ENCODE measurements around the gene DENND2A. TPM values are rescaled to one million over a fixed set of nuclear protein-coding genes. Genes with fewer than 3 reads are reported as not detected.

The DENND2A gene
- polyA plus RNA-seq, 1 donor = 12.2 TPM

- H3K4me1 ChIP-seq (ENCODE audit: control insufficient read depth, insufficient read depth, low read length) = no peaks in the 10 kb centered on the region
- DNase-seq = no peak
- H3K27me3 ChIP-seq (ENCODE audit: control insufficient read depth, insufficient read depth, low read length) = no peaks in the 10 kb centered on the region
- WGBS (ENCODE audit: insufficient coverage, low lambda C conversion rate) = no CpG with 5 or more reads among the region's 10 CpGs
- H3K9me3 ChIP-seq (ENCODE audit: control insufficient read depth, low read depth, low read length) = no peaks in the 10 kb centered on the region
- peaks cover 8% of the 10 kb centered on the region for H3K36me3 ChIP-seq (ENCODE audit: control insufficient read depth, insufficient read depth, low read length)
- H3K4me3 ChIP-seq (ENCODE audit: low read length) = no peak overlapping the region
- H3K27ac ChIP-seq (ENCODE audit: low read length) = no peak overlapping the region
Observed at GRCh38 chr7:140551355-140552239, 89.0 kb downstream of the DENND2A start.

GRCh38 chr7:140546947-140547346 lies 93.7 kb downstream of the DENND2A start:
- no peaks in the 10 kb centered on the region for H3K9me3 ChIP-seq (ENCODE audit: control insufficient read depth, low read depth, low read length)
- DNase-seq = no peak
- H3K27me3 ChIP-seq (ENCODE audit: control insufficient read depth, insufficient read depth, low read length) = no peaks in the 10 kb centered on the region
- no peak overlapping the region for H3K27ac ChIP-seq (ENCODE audit: low read length)
- peaks cover 3% of the 10 kb centered on the region for H3K4me1 ChIP-seq (ENCODE audit: control insufficient read depth, insufficient read depth, low read length)
- no CpG with 5 or more reads among the region's 1 CpG for WGBS (ENCODE audit: insufficient coverage, low lambda C conversion rate)
- peaks cover 14% of the 10 kb centered on the region for H3K36me3 ChIP-seq (ENCODE audit: control insufficient read depth, insufficient read depth, low read length)
- H3K4me3 ChIP-seq (ENCODE audit: low read length) = no peak overlapping the region

GRCh38 chr7:140544388-140544826 lies 96.2 kb downstream of the DENND2A start:
- H3K9me3 ChIP-seq (ENCODE audit: control insufficient read depth, low read depth, low read length) = no peaks in the 10 kb centered on the region
- H3K4me1 ChIP-seq (ENCODE audit: control insufficient read depth, insufficient read depth, low read length) = peaks cover 9% of the 10 kb centered on the region
- DNase-seq = peak; percentile 49 to 85
- H3K27me3 ChIP-seq (ENCODE audit: control insufficient read depth, insufficient read depth, low read length) = no peaks in the 10 kb centered on the region
- WGBS (ENCODE audit: insufficient coverage, low lambda C conversion rate) = no CpG with 5 or more reads among the region's 16 CpGs
- H3K4me3 ChIP-seq (ENCODE audit: low read length) = no peak overlapping the region
- no peak overlapping the region for H3K27ac ChIP-seq (ENCODE audit: low read length)
- H3K36me3 ChIP-seq (ENCODE audit: control insufficient read depth, insufficient read depth, low read length) = peaks cover 17% of the 10 kb centered on the region

GRCh38 chr7:140542228-140542603 lies 98.4 kb downstream of the DENND2A start:
- DNase-seq = no peak
- Histone ChIP-seq H3K27me3 (ENCODE audit: control insufficient read depth, insufficient read depth, low read length) (no peaks in the 10 kb centered on the region), H3K9me3 (ENCODE audit: control insufficient read depth, low read depth, low read length) (no peaks in the 10 kb centered on the region), H3K36me3 (ENCODE audit: control insufficient read depth, insufficient read depth, low read length) (peaks cover 17% of the 10 kb centered on the region), H3K4me1 (ENCODE audit: control insufficient read depth, insufficient read depth, low read length) (peaks cover 9% of the 10 kb centered on the region), H3K4me3 (ENCODE audit: low read length) (no peak overlapping the region), H3K27ac (ENCODE audit: low read length) (peak overlapping the region; percentile 49)
- WGBS (ENCODE audit: insufficient coverage, low lambda C conversion rate) = no CpG with 5 or more reads among the region's 7 CpGs

GRCh38 chr7:140541513-140542227 lies 98.9 kb downstream of the DENND2A start:
- Histone ChIP-seq H3K4me3 (ENCODE audit: low read length) (no peak overlapping the region), H3K27ac (ENCODE audit: low read length) (peak overlapping the region; percentile 49), H3K36me3 (ENCODE audit: control insufficient read depth, insufficient read depth, low read length) (peaks cover 12% of the 10 kb centered on the region), H3K4me1 (ENCODE audit: control insufficient read depth, insufficient read depth, low read length) (peaks cover 9% of the 10 kb centered on the region), H3K27me3 (ENCODE audit: control insufficient read depth, insufficient read depth, low read length) (no peaks in the 10 kb centered on the region), H3K9me3 (ENCODE audit: control insufficient read depth, low read depth, low read length) (no peaks in the 10 kb centered on the region)
- DNase-seq = peak; percentile 31 to 57
- 25% methylated on average over 3 of the region's 17 CpGs for WGBS (ENCODE audit: insufficient coverage, low lambda C conversion rate)

- Histone ChIP-seq H3K4me1 (ENCODE audit: control insufficient read depth, insufficient read depth, low read length) (peaks cover 9% of the 10 kb centered on the region), H3K36me3 (ENCODE audit: control insufficient read depth, insufficient read depth, low read length) (peaks cover 9% of the 10 kb centered on the region), H3K27ac (ENCODE audit: low read length) (peak overlapping the region; percentile 19), H3K27me3 (ENCODE audit: control insufficient read depth, insufficient read depth, low read length) (no peaks in the 10 kb centered on the region), H3K4me3 (ENCODE audit: low read length) (no peak overlapping the region), H3K9me3 (ENCODE audit: control insufficient read depth, low read depth, low read length) (no peaks in the 10 kb centered on the region)
- DNase-seq = no peak
- WGBS (ENCODE audit: insufficient coverage, low lambda C conversion rate) = no CpG with 5 or more reads among the region's 4 CpGs
Observed at GRCh38 chr7:140541176-140541512, 99.5 kb downstream of the DENND2A start.

- H3K27ac ChIP-seq (ENCODE audit: low read length) = no peak overlapping the region
- peaks cover 5% of the 10 kb centered on the region for H3K36me3 ChIP-seq (ENCODE audit: control insufficient read depth, insufficient read depth, low read length)
- no CpG with 5 or more reads among the region's 18 CpGs for WGBS (ENCODE audit: insufficient coverage, low lambda C conversion rate)
- no peaks in the 10 kb centered on the region for H3K27me3 ChIP-seq (ENCODE audit: control insufficient read depth, insufficient read depth, low read length)
- H3K4me3 ChIP-seq (ENCODE audit: low read length) = no peak overlapping the region
- DNase-seq = no peak
- H3K9me3 ChIP-seq (ENCODE audit: control insufficient read depth, low read depth, low read length) = no peaks in the 10 kb centered on the region
- H3K4me1 ChIP-seq (ENCODE audit: control insufficient read depth, insufficient read depth, low read length) = peaks cover 9% of the 10 kb centered on the region
Observed at GRCh38 chr7:140540136-140540777, 100.4 kb downstream of the DENND2A start.

GRCh38 chr7:140539461-140539860 lies 101.2 kb downstream of the DENND2A start:
- no CpG with 5 or more reads among the region's 18 CpGs for WGBS (ENCODE audit: insufficient coverage, low lambda C conversion rate)
- Histone ChIP-seq H3K4me3 (ENCODE audit: low read length) (no peak overlapping the region), H3K27ac (ENCODE audit: low read length) (no peak overlapping the region), H3K9me3 (ENCODE audit: control insufficient read depth, low read depth, low read length) (no peaks in the 10 kb centered on the region), H3K4me1 (ENCODE audit: control insufficient read depth, insufficient read depth, low read length) (peaks cover 9% of the 10 kb centered on the region), H3K27me3 (ENCODE audit: control insufficient read depth, insufficient read depth, low read length) (no peaks in the 10 kb centered on the region), H3K36me3 (ENCODE audit: control insufficient read depth, insufficient read depth, low read length) (peaks cover 5% of the 10 kb centered on the region)
- no peak for DNase-seq

GRCh38 chr7:140537750-140538482 lies 102.7 kb downstream of the DENND2A start:
- DNase-seq = no peak
- 88% methylated on average over 1 of the region's 12 CpGs for WGBS (ENCODE audit: insufficient coverage, low lambda C conversion rate)
- H3K27ac ChIP-seq (ENCODE audit: low read length) = no peak overlapping the region

GRCh38 chr7:140534743-140535142 lies 105.9 kb downstream of the DENND2A start:
- H3K9me3 ChIP-seq (ENCODE audit: control insufficient read depth, low read depth, low read length) = no peaks in the 10 kb centered on the region

More at GRCh38 chr7:140537750-140538482, 102.7 kb downstream of the DENND2A start:
- Histone ChIP-seq H3K4me1 (ENCODE audit: control insufficient read depth, insufficient read depth, low read length) (peaks cover 9% of the 10 kb centered on the region), H3K9me3 (ENCODE audit: control insufficient read depth, low read depth, low read length) (no peaks in the 10 kb centered on the region), H3K4me3 (ENCODE audit: low read length) (no peak overlapping the region), H3K36me3 (ENCODE audit: control insufficient read depth, insufficient read depth, low read length) (peaks cover 5% of the 10 kb centered on the region), H3K27me3 (ENCODE audit: control insufficient read depth, insufficient read depth, low read length) (no peaks in the 10 kb centered on the region)

More at GRCh38 chr7:140534743-140535142, 105.9 kb downstream of the DENND2A start:
- DNase-seq = no peak
- no peak overlapping the region for H3K27ac ChIP-seq (ENCODE audit: low read length)
- no CpG with 5 or more reads among the region's 3 CpGs for WGBS (ENCODE audit: insufficient coverage, low lambda C conversion rate)
- H3K4me3 ChIP-seq (ENCODE audit: low read length) = no peak overlapping the region
- H3K36me3 ChIP-seq (ENCODE audit: control insufficient read depth, insufficient read depth, low read length) = no peaks in the 10 kb centered on the region
- H3K4me1 ChIP-seq (ENCODE audit: control insufficient read depth, insufficient read depth, low read length) = no peaks in the 10 kb centered on the region
- H3K27me3 ChIP-seq (ENCODE audit: control insufficient read depth, insufficient read depth, low read length) = no peaks in the 10 kb centered on the region

Measured in large intestine (tissue), 3 donors.